Neural cell (in vitro differentiated cells): Measurements from ENCODE around the gene PLSCR2. TPM values are rescaled to one million over a fixed set of nuclear protein-coding genes. Genes with fewer than 3 reads are reported as not detected.

Experiments
- polyA plus RNA-seq: library from polyadenylated mRNA; depleted of rRNA; stranded (reverse); fragments of >200 nt; gene quantifications from 2 replicates; pipeline ENCODE4 v1.2.3, GENCODE V29; 2014

The PLSCR2 gene
- polyA plus RNA-seq, 1 donor from 2014 or later = not detected

Other genes with a start within 250 kb of the PLSCR2 start
- gene PLSCR4, start 218.5 kb downstream of the PLSCR2 start, polyA plus RNA-seq = not detected in 2 replicates
- gene PLSCR1, start 75.0 kb upstream of the PLSCR2 start, polyA plus RNA-seq = 0.78 TPM in 1 of 2 replicates, not detected in the other
- 0.37 TPM in 1 of 2 replicates, not detected in the other for gene PLSCR5, start 135.8 kb upstream of the PLSCR2 start, polyA plus RNA-seq